HL-60 (cell line): ENCODE results near the gene HOXD3.

Experiments
- POLR2AphosphoS5 ChIP-seq: IDR thresholded peaks from 2 replicates; pipeline ENCODE4 v1.6.1; 2012; ENCODE audit warnings: low read depth
- SPI1 ChIP-seq: IDR thresholded peaks from 2 replicates; pipeline ENCODE4 v1.6.1; 2012; ENCODE audit warnings: low read depth, mild to moderate bottlenecking, borderline replicate concordance
- TF ChIP-seq, protein P1 (sequence below): IDR thresholded peaks from one replicate; pipeline ENCODE4 v1.5.1; 2011; ENCODE audit warnings: low read length, control low read depth, inconsistent platforms; ENCODE audit not compliant: insufficient read depth
- TF ChIP-seq, protein P2 (sequence below): IDR thresholded peaks from 2 replicates; pipeline ENCODE4 v1.6.1; 2012; ENCODE audit warnings: low read depth; ENCODE audit not compliant: insufficient replicate concordance

DNA sequence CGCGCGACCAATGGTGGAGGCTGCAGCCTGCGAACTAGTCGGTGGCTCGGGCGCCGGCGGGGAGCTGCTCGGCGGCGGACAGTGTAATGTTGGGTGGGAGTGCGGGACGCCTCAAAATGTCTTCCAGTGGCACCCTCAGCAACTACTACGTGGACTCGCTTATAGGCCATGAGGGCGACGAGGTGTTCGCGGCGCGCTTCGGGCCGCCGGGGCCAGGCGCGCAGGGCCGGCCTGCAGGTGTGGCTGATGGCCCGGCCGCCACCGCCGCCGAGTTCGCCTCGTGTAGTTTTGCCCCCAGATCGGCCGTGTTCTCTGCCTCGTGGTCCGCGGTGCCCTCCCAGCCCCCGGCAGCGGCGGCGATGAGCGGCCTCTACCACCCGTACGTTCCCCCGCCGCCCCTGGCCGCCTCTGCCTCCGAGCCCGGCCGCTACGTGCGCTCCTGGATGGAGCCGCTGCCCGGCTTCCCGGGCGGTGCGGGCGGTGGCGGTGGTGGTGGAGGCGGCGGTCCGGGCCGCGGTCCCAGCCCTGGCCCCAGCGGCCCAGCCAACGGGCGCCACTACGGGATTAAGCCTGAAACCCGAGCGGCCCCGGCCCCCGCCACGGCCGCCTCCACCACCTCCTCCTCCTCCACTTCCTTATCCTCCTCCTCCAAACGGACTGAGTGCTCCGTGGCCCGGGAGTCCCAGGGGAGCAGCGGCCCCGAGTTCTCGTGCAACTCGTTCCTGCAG is 34.3 kb upstream of the HOXD3 start, which contains the start of gene HOXD9:
- TF ChIP-seq POLR2AphosphoS5 (no peak), SPI1 (no peak)
- TF ChIP-seq, protein P1, sequence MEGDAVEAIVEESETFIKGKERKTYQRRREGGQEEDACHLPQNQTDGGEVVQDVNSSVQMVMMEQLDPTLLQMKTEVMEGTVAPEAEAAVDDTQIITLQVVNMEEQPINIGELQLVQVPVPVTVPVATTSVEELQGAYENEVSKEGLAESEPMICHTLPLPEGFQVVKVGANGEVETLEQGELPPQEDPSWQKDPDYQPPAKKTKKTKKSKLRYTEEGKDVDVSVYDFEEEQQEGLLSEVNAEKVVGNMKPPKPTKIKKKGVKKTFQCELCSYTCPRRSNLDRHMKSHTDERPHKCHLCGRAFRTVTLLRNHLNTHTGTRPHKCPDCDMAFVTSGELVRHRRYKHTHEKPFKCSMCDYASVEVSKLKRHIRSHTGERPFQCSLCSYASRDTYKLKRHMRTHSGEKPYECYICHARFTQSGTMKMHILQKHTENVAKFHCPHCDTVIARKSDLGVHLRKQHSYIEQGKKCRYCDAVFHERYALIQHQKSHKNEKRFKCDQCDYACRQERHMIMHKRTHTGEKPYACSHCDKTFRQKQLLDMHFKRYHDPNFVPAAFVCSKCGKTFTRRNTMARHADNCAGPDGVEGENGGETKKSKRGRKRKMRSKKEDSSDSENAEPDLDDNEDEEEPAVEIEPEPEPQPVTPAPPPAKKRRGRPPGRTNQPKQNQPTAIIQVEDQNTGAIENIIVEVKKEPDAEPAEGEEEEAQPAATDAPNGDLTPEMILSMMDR = no peak
- TF ChIP-seq, protein P2, sequence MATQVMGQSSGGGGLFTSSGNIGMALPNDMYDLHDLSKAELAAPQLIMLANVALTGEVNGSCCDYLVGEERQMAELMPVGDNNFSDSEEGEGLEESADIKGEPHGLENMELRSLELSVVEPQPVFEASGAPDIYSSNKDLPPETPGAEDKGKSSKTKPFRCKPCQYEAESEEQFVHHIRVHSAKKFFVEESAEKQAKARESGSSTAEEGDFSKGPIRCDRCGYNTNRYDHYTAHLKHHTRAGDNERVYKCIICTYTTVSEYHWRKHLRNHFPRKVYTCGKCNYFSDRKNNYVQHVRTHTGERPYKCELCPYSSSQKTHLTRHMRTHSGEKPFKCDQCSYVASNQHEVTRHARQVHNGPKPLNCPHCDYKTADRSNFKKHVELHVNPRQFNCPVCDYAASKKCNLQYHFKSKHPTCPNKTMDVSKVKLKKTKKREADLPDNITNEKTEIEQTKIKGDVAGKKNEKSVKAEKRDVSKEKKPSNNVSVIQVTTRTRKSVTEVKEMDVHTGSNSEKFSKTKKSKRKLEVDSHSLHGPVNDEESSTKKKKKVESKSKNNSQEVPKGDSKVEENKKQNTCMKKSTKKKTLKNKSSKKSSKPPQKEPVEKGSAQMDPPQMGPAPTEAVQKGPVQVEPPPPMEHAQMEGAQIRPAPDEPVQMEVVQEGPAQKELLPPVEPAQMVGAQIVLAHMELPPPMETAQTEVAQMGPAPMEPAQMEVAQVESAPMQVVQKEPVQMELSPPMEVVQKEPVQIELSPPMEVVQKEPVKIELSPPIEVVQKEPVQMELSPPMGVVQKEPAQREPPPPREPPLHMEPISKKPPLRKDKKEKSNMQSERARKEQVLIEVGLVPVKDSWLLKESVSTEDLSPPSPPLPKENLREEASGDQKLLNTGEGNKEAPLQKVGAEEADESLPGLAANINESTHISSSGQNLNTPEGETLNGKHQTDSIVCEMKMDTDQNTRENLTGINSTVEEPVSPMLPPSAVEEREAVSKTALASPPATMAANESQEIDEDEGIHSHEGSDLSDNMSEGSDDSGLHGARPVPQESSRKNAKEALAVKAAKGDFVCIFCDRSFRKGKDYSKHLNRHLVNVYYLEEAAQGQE = no peak
